Omental fat pad (tissue), 4 donors: ENCODE measurements around the gene THOC2. TPM values are rescaled to one million over a fixed set of nuclear protein-coding genes. Genes with fewer than 3 reads are reported as not detected.
"Not testable (repeated sequence)": the region's sequence is repeated elsewhere in the genome, so short reads cannot be mapped to it uniquely, and the experiment has no call there.

ENCODE experiments used
- ATAC-seq: fragments of 150-250 bp; one replicate; pipeline ENCODE4 v1.9.1; 2016; ENCODE audit warnings: mild to moderate bottlenecking, moderate library complexity; ENCODE audit not compliant: low FRiP score
- DNase-seq: peaks from one replicate; pipeline ENCODE4 v3.0.0-alpha.2; 2019; ENCODE audit warnings: low spot score
- CTCF ChIP-seq, 3 donors: fragments of 450-650 bp; IDR thresholded peaks; one replicate each; pipeline ENCODE4 v1.5.1; 2016 to 2017; ENCODE audit warnings: antibody characterized with exemption in 3 of 3, mild to moderate bottlenecking in 3 of 3, moderate library complexity in 2 of 3
- total RNA-seq, 4 donors: library from RNA; depleted of rRNA; stranded (reverse); fragments of >200 nt; gene quantifications; one replicate each; pipeline ENCODE4 v1.1.0, GENCODE V29; 2016

The THOC2 gene
- total RNA-seq, 4 donors from 2014 or later: 64.0 to 111 (median 77.7) TPM

DNA sequence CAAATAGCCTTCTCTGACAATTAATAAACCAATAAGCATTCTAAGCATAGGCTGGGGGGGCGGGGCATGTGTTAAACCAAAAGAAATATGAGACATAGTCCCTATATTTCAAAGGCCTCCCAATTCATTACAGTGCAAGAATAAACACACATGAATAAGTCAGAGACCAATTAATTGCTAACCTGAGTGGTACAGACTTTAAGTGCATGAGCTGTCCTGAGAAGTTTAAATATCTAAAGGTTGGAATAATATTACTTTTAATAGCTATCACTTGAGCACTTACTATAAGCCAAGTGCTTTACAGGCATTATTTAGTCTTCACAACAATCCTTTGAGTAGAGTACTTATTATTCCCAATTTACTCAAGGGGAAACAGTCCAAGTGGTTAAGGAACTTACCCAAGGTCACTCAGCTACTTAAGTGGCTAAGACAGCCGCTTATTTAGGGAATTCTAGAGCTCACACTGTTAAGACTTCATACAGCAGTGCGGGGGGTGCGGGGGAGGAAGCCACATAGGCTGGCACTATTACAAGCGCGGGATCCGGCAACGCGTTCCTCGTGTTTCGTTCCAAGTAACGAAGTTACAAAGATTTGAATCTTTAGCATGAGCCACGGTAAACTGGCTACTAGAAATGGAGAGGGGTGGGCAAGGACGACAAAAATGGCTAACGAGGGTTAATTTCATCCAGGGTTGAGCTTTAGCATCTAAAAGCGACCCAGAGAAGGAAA lies 1.4 kb downstream of the THOC2 start:
- DNase-seq (no peak), ATAC-seq (no peak)
- no peak for TF ChIP-seq CTCF (IDR thresholded peaks at IDR 0.05)

GRCh38 chrX:123728554-123728953 lies 4.3 kb downstream of the THOC2 start:
- no peak for TF ChIP-seq CTCF (IDR thresholded peaks at IDR 0.05)
- ATAC-seq (no peak), DNase-seq (no peak)

- no peak for ATAC-seq
- no peak for TF ChIP-seq CTCF (IDR thresholded peaks at IDR 0.05)
- no peak for DNase-seq
Measured at GRCh38 chrX:123728016-123728415, 4.8 kb downstream of the THOC2 start.

GRCh38 chrX:123722193-123722592 lies 10.7 kb downstream of the THOC2 start:
- ATAC-seq, DNase-seq: not testable (repeated sequence)

DNA sequence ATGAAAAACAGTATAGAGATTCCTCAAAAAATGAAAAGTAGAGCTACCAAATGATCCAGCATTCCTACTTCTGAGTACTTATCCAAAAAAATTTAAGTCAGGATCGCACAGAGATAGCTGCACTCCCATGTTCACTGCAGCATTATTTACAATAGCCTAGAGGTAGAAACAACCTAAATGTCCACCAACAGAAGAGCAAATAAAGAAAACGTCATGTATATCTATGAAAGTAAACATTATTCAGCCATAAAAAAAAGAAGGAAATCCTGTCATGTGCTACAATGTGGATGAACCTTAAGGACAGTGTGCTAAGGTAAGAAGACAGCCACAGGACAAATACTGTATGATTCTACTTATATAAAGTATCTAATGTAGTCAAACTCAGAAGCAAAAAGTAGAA lies 12.4 kb downstream of the THOC2 start:
- no peak for ATAC-seq
- TF ChIP-seq CTCF (IDR thresholded peaks at IDR 0.05): no peak
- DNase-seq: no peak

DNA sequence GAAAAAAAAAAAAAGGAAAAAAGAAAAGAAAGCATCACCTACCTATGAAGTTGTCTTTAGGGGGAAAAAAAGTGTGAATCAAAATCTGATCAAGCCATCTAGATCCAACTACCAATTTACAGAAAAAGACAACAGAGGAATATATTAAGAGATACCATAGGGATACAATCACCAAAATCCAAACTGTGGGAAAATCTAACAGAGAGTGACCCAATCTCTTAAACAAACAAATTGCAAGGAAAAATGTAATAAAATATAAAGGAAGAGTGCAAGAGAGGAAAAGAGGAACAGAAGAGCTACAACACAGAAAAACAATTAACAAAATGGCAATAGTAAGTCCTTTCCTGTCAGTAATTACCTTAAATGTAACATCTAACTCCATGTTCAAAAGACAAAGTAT lies 19.0 kb downstream of the THOC2 start:
- TF ChIP-seq CTCF (IDR thresholded peaks at IDR 0.05): no peak
- no peak for DNase-seq
- no peak for ATAC-seq

DNA sequence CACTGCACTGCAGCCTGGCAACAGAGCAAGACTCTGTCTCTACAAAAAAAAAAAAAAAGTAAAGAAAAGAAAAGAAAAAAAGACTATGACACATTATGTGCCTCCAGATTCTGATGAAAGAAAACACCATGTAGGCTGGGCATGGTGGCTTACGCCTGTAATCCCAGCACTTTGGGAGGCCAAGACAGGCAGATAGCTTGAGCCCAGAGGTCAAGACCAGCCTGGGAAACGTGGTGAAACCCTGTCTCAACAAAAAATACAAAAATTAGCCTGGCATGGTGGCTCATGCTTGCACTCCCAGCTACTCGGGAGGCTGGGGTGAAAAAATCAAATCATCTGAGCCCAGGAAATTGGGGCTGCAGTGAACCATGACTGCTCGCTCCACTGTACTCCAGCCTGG lies 19.4 kb downstream of the THOC2 start:
- ATAC-seq: no peak
- TF ChIP-seq CTCF (IDR thresholded peaks at IDR 0.05): no peak
- no peak for DNase-seq

GRCh38 chrX:123711201-123711600 lies 21.7 kb downstream of the THOC2 start:
- DNase-seq, ATAC-seq: not testable (repeated sequence)
